Hematopoietic multipotent progenitor cell treated with erythropoietin and hydrocortisone succinate and interleukin-3 and kit ligand, for 4 days (in vitro differentiated cells): ENCODE measurements around the gene CMTR1.

ENCODE experiments used
- DNase-seq: peaks from one replicate; pipeline ENCODE4 v3.0.0-alpha.2; 2015

Gene CMTR1

DNA sequence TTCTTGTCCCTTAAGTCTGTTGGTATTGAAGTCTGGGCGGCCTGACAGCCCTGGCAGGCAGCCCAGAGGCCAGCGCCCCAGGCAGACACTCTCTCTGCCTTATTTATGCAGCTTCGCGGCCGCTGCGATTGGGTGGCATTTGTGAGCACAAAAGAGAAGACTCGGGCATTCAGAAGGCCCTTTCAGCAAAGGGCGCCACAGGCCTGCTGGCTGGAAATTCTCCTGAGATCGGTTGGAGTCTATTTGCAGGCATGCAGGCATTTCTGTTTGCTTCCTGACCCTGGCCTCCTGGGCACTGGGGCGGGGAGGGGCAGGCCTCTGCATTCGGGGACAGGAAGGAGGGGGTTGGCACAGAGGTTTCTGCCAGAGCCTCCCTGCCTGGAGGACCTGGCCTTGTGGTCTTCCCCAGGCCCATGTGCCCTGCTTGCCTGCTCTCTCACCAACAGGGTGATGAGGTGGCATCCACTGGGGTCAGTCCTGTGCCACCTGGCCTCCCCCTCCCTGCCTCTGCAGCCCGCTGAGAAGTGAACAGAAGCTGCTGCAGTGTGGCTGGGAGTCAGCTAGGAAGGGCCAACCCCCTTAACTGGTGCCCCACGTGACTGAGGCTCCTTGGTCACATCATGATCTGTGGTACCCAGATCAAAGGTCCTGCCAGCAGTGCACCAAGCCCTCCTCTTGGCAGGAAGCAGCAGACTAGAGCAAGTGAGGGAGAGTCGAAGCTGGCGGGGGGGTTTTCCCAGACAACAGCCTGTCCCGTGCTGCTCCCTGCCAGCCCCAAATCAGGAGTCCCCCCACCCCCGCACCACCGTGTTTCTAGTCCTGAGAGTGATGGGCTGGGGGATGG, 83.3 kb downstream of the CMTR1 start:
- DNase-seq = peak; percentile 62

DNA sequence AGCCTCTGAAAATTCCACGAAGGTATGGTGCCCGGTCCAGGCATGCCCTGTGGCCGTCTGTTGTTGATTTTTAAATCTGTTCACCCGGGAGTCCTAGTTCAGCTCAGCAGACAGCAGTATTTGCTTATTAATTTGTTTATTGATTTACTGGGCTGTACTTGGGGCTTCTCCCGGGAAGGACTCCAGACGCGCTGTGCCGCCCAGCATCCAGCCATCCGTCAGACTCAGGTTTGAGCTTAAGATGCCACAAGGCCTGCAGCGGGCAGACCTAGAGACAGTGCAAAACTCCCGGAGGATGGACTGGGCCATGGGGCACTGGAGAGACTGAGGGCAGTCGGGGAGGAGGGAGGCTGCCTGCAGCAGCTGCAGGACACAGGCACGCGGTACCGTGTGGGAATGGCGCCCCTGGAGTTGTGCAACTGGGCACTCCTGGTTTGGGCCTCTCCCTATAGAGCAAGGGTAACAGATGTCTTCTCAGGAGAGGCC, 83.9 kb downstream of the CMTR1 start:
- DNase-seq = no peak

GRCh38 chr6:37517411-37517812, 84.4 kb downstream of the CMTR1 start:
- DNase-seq = peak; percentile 90

- DNase-seq = no peak
Observed at GRCh38 chr6:37518116-37518515, 85.1 kb downstream of the CMTR1 start.

GRCh38 chr6:37519461-37519860, 86.4 kb downstream of the CMTR1 start:
- DNase-seq = no peak

GRCh38 chr6:37520926-37521325, 87.9 kb downstream of the CMTR1 start:
- peak; percentile 67 for DNase-seq

DNA sequence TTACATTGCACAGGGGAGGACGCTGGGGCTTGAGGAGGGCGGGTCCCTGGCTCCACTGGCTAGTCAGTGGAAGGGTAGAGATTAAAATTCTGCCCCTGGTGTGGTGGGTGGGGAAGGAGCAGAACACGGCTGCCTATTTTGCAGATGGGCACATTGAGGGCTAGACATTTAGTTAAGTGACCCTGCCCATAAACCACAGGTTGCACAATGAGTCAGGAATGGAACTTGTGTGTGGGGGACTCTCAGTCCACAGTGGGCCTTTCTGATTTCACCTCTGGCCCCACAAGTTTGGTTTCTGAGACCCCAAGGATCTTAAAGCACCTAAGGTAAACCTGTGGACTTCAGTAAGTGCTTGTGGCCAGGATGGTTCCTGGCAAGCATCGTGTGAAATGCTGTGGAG, 88.7 kb downstream of the CMTR1 start:
- no peak for DNase-seq

DNA sequence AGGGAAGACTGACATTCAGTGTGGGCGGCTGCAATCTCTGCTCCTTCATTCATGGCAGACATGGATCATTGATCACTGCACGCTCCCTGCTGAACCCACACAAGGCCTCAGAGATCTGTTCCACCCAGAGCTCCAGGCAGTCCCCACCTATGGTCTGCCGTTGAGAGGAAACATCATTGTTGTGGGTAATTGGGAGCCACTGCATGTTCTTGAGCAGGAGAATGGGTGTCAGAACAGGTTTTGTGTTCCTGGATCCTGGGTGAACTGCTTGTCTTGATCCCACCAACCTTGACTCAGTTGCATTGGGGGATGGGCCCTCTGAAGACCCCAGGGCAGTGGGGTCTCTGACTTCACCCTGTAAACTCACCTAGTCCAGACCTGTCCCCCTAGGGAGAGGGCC, 89.8 kb downstream of the CMTR1 start:
- DNase-seq = no peak

DNA sequence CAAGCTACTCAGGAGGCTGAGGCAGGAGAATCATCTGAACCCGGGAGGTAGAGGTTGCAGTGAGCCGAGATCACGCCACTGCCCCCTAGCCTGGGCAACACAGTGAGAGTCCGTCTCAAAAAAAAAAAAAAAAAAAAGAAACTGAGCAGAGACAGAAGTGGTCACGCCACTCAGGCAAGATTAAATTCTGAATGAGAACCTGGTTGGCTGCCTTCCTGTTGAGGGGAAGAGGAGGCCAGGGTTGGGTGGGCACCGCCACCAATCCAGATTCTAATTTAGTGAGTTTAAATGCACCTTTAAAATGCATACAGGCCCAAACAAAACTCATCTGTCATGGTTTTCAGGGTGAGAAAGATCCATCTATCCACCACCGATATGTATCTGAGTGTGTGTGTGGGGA, 90.4 kb downstream of the CMTR1 start:
- DNase-seq = no peak

GRCh38 chr6:37524025-37524969, 91.3 kb downstream of the CMTR1 start:
- no peak for DNase-seq

- DNase-seq = no peak
Observed at GRCh38 chr6:37524970-37525318, 91.9 kb downstream of the CMTR1 start.

DNA sequence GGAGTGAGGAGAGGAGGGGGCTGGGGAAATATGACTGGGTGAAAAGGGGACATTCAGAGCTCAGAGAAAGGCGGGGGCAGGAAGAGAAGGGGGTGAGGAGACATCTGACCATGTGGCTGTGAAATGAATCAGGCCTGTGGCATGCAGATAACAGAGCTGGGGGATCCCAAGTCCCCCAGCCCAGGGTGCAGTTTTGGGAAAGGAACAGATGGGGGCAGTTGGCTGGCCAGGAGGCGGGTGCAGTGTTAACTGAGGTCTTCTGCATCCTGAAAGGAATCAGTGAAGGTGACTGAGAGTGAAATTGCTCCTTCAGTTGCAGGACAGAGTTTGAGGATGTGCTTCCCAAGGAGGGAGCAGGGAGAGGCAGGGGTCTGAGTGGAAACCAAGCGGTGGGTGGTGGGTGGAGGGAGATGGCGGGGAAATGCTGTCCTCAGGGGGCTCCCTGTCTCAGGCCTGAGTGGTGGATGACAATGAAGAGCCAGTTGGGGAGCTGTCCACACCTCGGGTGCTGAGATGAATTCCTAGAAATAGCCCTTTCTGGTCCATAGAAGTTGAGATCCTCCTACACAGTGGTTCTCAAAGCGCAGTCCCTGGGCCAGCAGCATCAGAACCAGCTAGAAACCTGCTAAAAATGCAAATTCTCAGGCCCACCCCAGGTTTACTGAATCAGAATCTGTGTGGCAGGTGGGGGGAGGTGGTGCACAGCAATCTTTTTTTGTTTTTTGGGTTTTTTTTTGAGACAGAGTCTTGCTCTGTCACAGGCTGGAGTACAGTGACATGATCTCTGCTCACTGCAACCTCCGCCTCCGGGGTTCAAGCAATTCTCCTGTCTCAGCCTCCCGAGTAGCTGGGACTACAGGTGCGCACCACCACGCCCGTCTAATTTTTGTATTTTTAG, 92.7 kb downstream of the CMTR1 start:
- peak; percentile 47 for DNase-seq

GRCh38 chr6:37528541-37528940, 95.5 kb downstream of the CMTR1 start:
- DNase-seq = no peak

GRCh38 chr6:37530297-37530696, 97.3 kb downstream of the CMTR1 start:
- no peak for DNase-seq

DNA sequence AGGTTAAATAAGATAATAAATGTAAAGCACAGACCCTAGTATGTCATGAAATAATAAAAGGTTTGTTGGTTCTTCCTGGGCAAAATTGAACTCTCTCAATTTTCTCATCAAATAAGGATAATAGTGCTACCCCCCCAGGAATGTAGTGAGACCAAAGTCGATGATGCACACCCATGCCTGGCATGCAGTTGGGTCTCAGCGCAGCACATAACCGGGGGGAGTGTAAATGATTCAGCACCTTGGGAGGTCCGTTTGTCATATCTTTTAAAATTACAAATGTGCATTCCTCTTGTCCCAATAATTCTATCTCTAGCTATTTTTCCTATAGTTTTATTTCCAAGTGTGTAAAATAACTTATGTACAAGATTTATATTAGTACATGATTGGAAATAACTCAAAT, 98.0 kb downstream of the CMTR1 start:
- no peak for DNase-seq
